ES-I3 (cell line): ENCODE data around the gene GRAMD4.

Source experiments
- H3K36me3 ChIP-seq: 2 replicates; pipeline ENCODE4 v1.6.1; 2013; ENCODE audit warnings: mild to moderate bottlenecking, low read length, control low read depth, moderate library complexity; ENCODE audit not compliant: insufficient read depth
- H3K4me1 ChIP-seq: 2 replicates; pipeline ENCODE4 v1.6.1; 2013; ENCODE audit warnings: mild to moderate bottlenecking, control low read depth, low read length; ENCODE audit not compliant: insufficient read depth
- H3K9ac ChIP-seq: 2 replicates; pipeline ENCODE4 v1.6.1; 2013; ENCODE audit warnings: low read depth, mild to moderate bottlenecking, low read length, moderate library complexity
- H3K9me3 ChIP-seq: 2 replicates; pipeline ENCODE4 v1.6.1; 2013; ENCODE audit warnings: mild to moderate bottlenecking, low read length, moderate library complexity; ENCODE audit not compliant: control insufficient read depth, insufficient read depth

The GRAMD4 gene

DNA sequence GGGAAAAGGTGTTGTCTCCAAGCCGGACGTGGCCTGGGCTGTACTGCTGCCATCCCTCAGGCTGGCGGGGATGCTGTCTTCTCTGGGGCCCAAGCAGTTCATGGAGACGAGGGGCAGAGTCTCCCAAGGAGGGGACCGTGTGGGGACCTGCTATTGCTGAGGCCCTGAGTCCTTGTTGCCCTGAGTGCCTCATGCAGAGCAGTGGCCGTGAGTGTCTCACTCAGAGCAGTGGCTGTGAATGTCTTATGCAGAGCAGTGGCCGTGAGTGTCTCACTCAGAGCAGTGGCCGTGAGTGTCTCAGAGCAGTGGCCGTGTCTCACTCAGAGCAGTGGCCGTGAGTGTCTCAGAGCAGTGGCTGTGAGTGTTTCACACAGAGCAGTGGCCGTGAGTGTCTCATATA lies 54.7 kb downstream of the GRAMD4 start:
- Histone ChIP-seq H3K9ac (no peak overlapping the region), H3K9me3 (no peaks in the 10 kb centered on the region), H3K4me1 (no peaks in the 10 kb centered on the region), H3K36me3 (no peaks in the 10 kb centered on the region)

DNA sequence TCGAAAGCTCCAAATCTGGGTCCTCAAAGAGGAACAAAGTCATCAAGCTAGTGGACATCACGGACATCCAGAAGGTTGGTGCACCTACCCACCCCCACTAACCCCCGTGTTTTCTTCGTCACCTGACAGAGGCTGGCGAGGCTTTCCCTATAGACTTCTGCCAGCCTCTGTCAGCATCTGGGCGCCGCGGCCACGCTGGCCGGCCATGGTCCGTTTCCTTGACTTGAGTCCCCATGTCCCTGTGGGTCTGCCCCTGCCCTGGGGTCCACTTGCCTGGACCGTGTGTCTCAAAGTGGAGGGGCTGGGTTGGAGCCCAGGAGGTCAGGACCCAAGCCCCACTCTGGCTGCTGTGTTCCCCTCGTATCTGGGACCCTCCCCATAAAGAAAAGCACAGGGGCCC lies 55.3 kb downstream of the GRAMD4 start:
- Histone ChIP-seq H3K36me3 (no peaks in the 10 kb centered on the region), H3K9me3 (no peaks in the 10 kb centered on the region), H3K4me1 (no peaks in the 10 kb centered on the region), H3K9ac (no peak overlapping the region)

DNA sequence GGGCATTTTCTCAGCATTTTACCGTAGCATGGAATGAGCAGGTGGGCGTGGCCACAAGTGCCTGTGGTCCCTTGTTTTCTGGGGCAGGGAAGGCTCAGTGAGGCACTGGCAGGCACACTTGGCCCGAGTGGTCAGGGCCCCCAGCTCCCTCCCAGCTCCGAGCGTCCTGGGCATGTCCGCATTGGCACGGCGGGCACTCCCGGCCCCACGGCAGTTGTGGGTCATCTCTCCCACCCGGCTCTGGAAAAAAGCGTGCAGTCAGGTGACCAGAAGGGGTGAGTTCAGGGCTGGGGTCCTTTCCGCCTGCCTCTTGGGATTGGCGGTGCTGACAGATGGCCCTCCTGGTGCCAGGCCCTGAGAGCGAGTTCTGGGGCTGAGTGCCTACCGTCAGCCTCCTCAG lies 55.8 kb downstream of the GRAMD4 start:
- no peaks in the 10 kb centered on the region for H3K9me3 ChIP-seq
- no peaks in the 10 kb centered on the region for H3K36me3 ChIP-seq
- H3K9ac ChIP-seq = no peak overlapping the region
- no peaks in the 10 kb centered on the region for H3K4me1 ChIP-seq

DNA sequence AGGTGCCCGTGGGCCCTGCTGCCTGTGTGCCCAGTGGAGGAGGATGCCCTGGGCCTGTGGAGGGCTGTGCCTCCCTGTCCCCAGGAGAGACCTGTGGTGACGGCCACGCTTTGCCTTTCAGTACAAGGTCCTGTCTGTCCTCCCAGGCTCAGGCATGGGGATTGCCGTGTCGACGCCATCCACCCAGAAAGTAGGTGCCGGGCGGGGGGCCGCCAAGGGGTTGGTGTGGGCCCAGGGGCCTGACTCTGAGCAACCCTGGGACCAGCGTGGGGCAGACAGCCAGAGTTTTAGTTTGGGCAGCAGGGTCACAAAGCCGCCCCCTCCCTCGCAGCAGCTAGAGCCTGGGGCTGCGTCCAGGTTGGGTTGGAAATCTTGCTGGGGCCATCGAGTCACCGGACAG lies 56.3 kb downstream of the GRAMD4 start:
- H3K9me3 ChIP-seq = no peaks in the 10 kb centered on the region
- no peak overlapping the region for H3K9ac ChIP-seq
- H3K4me1 ChIP-seq = no peaks in the 10 kb centered on the region
- H3K36me3 ChIP-seq = no peaks in the 10 kb centered on the region

DNA sequence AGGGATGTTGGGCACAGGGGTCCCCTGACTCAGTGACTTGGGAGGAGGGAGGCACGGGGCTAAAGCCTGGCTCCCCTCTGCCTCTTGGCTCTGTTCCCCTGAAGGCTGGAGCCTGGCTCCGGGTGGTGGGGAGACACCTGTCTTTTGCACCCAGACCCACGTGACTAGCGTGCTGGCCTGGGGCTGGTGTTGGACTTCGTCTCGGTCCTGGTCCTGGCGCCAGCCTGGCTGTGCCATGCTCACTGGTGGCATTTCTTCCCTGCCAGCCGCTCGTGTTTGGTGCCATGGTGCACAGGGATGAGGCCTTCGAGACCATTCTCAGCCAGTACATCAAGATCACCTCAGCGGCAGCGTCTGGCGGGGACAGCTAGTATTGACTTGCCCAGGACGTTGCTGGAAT lies 56.7 kb downstream of the GRAMD4 start:
- no peaks in the 10 kb centered on the region for H3K9me3 ChIP-seq

DNA sequence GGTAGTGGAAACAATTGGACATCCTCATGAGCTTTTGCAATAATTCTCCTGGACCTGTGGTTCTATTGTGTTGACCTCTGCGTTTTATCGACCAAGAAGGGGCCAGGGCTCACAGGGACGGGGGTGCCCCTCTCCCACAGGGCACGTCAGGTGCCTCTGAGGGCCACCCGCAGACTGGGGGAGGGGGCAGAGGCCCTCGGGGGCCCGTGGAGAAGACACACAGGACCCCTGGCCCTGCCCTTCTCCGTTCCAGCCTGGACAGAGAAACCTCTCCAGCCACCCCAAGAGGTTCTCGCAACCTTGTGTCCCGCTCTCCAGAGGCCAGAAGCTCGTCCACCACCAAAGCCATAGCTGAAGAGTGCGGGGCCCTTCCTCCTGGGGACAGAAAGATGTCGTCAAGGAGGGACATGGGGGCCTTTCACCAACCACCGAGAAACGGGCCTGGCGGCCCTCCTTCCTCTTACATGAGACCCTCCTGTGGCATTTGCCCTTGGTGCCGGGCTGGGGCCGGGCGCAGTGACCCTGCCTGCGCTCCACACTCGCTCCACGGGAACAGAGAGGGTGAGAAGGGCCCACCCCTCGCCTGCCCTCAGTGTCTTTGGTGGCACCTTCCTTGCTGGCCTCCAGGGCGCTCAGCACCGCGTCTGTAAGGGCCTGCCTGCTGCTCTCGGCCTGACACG lies 57.3 kb downstream of the GRAMD4 start:
- Histone ChIP-seq H3K9me3 (no peaks in the 10 kb centered on the region), H3K9ac (no peak overlapping the region), H3K4me1 (no peaks in the 10 kb centered on the region), H3K36me3 (no peaks in the 10 kb centered on the region)

More for the DNA sequence above, 56.7 kb downstream of the GRAMD4 start:
- Histone ChIP-seq H3K36me3 (no peaks in the 10 kb centered on the region), H3K4me1 (no peaks in the 10 kb centered on the region), H3K9ac (no peak overlapping the region)

DNA sequence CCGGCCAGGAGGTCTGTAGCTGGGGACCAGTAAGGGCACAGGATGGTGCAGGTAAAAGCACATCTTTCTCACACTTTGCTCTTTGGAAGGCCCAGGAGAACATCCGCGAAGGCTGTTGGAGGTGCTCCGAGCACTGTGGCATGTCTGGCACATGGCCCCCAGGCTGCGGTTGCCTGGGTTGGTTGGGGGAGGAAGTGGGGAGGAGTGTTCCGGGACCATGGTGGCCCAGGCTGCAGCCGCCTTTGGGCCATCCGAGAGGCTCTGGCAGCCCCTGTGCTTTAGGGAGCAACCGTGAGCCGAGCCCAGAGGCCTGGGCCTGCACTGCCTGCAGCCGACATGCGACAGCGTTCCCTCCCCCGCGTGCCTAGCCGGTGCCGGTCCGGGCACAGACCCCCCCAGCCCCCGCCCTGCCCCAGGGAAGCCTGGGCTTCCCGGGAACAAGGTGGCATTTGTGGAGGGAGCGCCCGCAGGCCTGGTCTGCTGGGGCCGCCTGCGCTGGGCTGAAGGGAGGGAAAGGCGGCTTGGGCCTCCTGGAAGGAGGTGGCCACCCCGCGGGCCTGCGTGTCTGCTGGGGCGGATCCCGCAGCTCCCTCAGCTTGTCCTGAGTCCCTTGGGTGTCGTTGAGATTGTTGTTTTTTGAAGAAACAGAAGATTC lies 57.9 kb downstream of the GRAMD4 start:
- H3K9ac ChIP-seq = no peak overlapping the region
- no peaks in the 10 kb centered on the region for H3K4me1 ChIP-seq
- H3K36me3 ChIP-seq = no peaks in the 10 kb centered on the region
- no peaks in the 10 kb centered on the region for H3K9me3 ChIP-seq

DNA sequence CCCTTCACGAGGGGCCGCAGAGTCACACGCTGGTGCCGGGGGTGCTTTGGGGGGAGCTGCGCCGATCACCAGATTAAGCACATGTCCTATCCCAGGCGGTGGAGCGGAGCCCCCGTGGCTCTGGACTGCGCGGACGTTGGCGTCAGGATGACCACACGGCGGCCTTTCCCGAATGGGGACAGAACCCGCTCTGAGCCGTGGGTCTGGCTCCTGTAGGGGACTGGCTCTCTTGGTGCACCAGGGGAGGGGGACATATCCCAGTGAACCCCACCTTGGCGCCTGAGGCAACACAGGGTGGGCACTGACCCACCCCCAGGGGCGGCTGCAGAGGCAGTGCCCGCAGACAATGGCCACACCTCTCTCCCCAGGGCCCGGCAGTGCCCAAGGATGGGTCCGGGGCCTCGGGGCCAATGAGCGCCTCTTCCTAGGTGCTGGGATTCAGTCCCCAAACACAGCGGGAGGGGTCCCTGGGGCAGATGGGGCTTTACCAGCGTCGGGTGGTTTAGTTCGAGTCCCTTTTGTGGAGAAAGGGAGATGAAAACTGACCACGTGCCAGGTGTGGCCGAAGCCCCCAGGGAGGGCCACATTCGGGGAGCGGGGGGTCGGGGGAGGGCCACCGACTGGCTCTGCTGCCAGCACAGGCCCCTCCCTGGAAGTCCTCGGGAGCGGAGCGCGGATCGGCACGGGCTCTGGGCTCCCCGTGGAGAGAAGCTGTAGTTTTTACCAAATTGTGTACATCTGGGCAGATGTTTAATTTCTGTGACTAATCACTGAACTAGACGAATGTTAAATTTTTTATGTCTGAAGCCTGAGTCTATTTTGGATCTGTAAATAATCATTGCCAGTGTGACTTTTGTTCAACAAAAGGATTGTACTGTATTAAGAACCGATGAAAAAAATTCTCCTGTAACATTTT lies 58.9 kb downstream of the GRAMD4 start:
- no peaks in the 10 kb centered on the region for H3K36me3 ChIP-seq
- H3K9ac ChIP-seq = no peak overlapping the region
- no peaks in the 10 kb centered on the region for H3K4me1 ChIP-seq
- H3K9me3 ChIP-seq = no peaks in the 10 kb centered on the region

DNA sequence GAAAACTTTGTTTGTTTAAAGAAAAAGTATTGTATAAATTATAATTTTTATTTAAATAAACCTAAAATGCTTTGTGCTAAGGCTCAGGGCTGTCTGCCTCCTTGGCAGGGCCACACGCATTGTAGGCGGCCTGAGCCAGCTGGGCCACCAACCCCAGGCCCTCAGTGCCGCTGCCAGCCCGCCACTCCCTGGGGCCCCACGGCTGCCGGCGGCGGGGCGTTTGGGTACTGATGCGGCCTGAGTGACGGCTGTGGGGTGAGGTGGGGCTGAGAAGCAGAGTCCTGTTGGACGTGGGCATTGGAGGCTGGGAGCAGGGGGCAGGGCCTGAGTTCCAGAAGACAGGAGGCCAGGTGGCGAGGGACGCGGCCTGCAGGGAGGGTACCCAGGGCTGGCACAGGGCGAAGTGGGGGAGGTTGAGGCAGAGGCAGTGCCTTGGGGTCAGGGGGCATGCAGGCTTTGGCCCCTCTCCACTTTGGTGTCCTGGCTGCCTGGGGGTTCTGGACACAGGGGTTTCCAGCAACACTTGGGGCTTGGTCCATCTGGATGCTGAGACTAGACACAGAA lies 59.6 kb downstream of the GRAMD4 start:
- H3K9me3 ChIP-seq = no peaks in the 10 kb centered on the region
- no peaks in the 10 kb centered on the region for H3K36me3 ChIP-seq
- no peak overlapping the region for H3K9ac ChIP-seq
- no peaks in the 10 kb centered on the region for H3K4me1 ChIP-seq

DNA sequence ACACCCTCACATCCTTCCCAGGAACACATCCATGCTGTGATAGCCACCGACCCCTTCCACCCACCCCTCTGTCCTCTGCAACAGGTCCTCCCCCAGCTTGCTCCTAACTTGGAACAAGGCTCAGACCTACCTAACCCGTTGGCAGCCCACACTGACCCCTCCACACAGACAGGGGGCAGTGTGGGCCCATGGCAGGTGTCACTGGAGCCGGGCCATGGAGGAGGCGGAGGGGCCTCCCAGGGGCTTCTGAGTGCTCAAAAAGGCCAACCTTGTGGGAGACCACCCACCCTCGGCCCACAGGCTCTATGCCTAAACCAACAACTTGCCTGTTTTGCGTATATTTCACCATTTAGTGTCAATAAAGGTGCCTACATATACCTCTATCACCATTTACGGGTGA lies 60.8 kb downstream of the GRAMD4 start:
- Histone ChIP-seq H3K36me3 (no peaks in the 10 kb centered on the region), H3K9me3 (no peaks in the 10 kb centered on the region), H3K4me1 (no peaks in the 10 kb centered on the region), H3K9ac (no peak overlapping the region)

DNA sequence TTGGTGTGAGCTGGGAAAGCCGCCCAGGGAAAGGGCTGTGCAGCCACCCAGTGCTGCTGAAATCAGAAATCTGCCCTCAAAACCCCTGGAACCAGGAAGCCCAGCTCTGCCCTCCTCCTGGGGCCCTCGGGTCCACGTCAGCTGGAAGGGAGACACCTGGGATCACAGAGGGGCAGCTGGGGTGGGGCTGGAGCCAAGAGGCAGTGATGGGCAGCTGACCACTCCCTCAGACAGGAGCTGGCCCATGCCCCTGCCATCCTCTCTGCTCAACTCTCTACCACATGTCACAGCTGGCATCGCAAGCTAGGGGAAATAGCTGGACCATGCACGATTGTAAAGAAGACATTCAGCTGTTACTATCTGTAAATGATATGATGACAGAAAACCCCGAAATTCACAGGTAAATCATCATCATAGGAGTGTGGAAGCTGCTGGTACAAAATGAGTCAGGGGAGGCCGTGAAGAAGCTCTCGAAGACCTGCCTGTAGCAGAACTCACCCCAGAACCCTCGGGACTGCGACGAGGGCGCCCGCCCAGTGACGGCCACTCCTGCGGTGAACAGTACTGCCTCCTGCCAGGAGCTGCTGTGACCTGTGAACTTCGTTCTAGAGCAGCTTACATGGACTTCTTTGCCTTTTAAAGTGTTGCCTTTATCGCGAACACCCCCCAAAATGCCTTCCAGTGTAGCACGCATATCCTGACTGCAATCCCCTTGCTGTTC lies 62.0 kb downstream of the GRAMD4 start:
- no peaks in the 10 kb centered on the region for H3K4me1 ChIP-seq
- H3K36me3 ChIP-seq = no peaks in the 10 kb centered on the region
- H3K9ac ChIP-seq = no peak overlapping the region
- no peaks in the 10 kb centered on the region for H3K9me3 ChIP-seq

DNA sequence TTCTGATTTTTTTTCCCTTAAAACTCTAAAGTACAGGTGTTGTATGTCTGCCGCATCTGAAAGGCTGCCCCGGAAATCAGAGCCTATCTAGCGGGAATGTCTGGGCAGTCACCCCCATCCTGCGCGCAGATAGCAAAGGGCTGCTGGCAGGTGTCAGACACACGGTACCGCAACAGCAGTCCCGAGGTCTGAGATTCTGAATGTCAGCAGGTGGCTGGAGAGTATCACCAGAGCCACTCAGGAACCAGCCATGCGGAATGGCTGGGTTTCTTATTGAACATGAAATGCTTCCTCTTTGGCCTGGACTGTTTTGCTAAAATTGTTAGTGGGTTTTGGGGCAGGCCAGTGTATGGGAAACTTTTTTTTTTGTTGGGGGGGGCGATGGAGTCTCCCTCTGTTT lies 64.5 kb downstream of the GRAMD4 start:
- H3K9ac ChIP-seq = no peak overlapping the region
- H3K9me3 ChIP-seq = no peaks in the 10 kb centered on the region
- H3K36me3 ChIP-seq = no peaks in the 10 kb centered on the region
- H3K4me1 ChIP-seq = no peaks in the 10 kb centered on the region

DNA sequence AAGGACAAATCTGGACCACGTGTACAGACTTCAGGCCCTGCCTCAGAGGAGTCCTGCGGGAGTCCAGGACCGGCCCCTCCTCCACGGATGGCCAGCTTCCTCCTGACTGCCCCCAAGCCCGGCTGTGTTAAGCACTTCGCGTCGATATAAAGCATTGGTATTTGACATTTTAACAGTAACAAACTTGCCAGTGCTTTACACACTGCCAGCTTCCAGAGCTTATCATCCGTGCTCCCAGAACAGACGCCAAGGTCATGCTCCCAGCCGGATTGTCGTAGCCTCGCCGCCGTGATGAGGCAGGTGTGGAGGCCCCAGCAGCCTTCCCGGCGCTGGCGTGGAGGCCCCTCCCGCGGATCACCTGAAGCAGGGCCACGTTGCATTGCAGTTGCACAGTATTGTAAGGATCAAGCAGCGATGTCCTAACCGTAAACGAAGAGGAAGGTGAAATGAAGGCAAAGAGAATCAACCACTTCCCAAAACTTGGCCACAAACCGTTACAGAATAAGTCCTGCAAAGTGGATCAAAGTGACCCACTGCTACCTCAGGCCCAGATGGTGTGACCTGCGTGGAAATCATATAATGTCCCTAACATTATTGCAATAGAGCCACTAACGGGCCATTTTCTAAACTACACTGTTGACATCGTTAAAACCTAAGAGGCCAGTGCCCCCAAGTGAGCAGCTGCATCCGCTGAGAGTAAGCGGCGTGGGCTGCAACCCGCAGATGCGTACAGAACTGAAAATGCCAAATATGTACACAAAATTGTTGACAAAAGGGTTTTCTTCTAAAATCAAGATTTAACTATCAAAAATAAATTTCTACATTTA lies 66.2 kb downstream of the GRAMD4 start:
- Histone ChIP-seq H3K36me3 (0 out of 2 replicates have a peak, but pooled peaks cover 2% of the 10 kb centered on the region), H3K4me1 (no peaks in the 10 kb centered on the region), H3K9ac (no peak overlapping the region), H3K9me3 (no peaks in the 10 kb centered on the region)
